Measurements from ENCODE around the gene NOS3.
A peak's percentile ranks its signal among the peaks of the same experiment; 100 is the strongest.

Gene NOS3

DNA sequence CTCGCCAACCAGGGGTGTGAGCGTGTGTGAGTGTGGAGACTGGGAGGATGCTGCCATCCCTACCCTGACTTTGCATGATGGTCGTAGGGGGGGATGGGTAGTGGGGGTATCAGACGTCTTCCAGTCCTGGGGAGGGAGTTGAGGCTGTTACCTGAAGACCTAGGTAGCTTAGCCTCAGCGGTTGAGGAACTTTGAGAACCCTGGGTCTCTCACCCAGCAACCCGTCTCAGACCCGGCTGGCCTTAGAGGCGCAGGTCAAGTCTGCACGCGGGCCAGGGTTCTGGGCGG lies 71.2 kb downstream of the NOS3 start:
- Mint-ChIP-seq H3K4me3 (peak overlapping the region; percentile 94), H3K4me1 (peaks cover 31% of the 10 kb centered on the region), H3K27ac (ENCODE audit: low read depth) (no peak overlapping the region), H3K9me3 (no peaks in the 10 kb centered on the region), H3K27me3 (no peaks in the 10 kb centered on the region), H3K36me3 (ENCODE audit: insufficient read depth) (peaks cover 29% of the 10 kb centered on the region)
- no peak for ATAC-seq (replicated peaks; ENCODE audit: extremely low read depth, poor library complexity, severe bottlenecking)
- no peak for DNase-seq (ENCODE audit: low spot score in 2 of 2)

- ATAC-seq (replicated peaks; ENCODE audit: extremely low read depth, poor library complexity, severe bottlenecking) = no peak
- H3K27ac Mint-ChIP-seq (ENCODE audit: low read depth) = no peak overlapping the region
These were observed 71.8 kb downstream of the NOS3 start for GRCh38 chr7:151062399-151063211.

GRCh38 chr7:151063212-151063561 lies 72.4 kb downstream of the NOS3 start:
- peaks cover 24% of the 10 kb centered on the region for H3K4me1 Mint-ChIP-seq
- no peaks in the 10 kb centered on the region for H3K27me3 Mint-ChIP-seq
- H3K9me3 Mint-ChIP-seq = no peaks in the 10 kb centered on the region
- DNase-seq (ENCODE audit: low spot score in 2 of 2) (no peak), ATAC-seq (replicated peaks; ENCODE audit: extremely low read depth, poor library complexity, severe bottlenecking) (no peak)
- H3K27ac Mint-ChIP-seq (ENCODE audit: low read depth) = no peak overlapping the region
- peaks cover 32% of the 10 kb centered on the region for H3K36me3 Mint-ChIP-seq (ENCODE audit: insufficient read depth)
- no peak overlapping the region for H3K4me3 Mint-ChIP-seq

More at GRCh38 chr7:151062399-151063211, 71.8 kb downstream of the NOS3 start:
- Mint-ChIP-seq H3K9me3 (no peaks in the 10 kb centered on the region), H3K27me3 (no peaks in the 10 kb centered on the region), H3K4me1 (peaks cover 26% of the 10 kb centered on the region), H3K4me3 (no peak overlapping the region), H3K36me3 (ENCODE audit: insufficient read depth) (peaks cover 28% of the 10 kb centered on the region)
- DNase-seq (ENCODE audit: low spot score in 2 of 2) = no peak

All from central memory CD8-positive, alpha-beta T cell (primary cell).